HUES48 (cell line): Measurements from ENCODE around the gene SETDB1.

Source experiments
- H3K27ac ChIP-seq: one replicate; pipeline ENCODE4 v1.7.0; 2013; ENCODE audit warnings: low read depth, low read length, inconsistent platforms
- H3K27me3 ChIP-seq: 2 replicates; pipeline ENCODE4 v1.6.1; 2013; ENCODE audit warnings: mild to moderate bottlenecking, low read length; ENCODE audit not compliant: control insufficient read depth, insufficient read depth
- H3K36me3 ChIP-seq: 2 replicates; pipeline ENCODE4 v1.6.1; 2013; ENCODE audit warnings: low read length; ENCODE audit not compliant: control insufficient read depth, insufficient read depth
- H3K4me1 ChIP-seq: 2 replicates; pipeline ENCODE4 v1.6.1; 2013; ENCODE audit warnings: mild to moderate bottlenecking, low read length; ENCODE audit not compliant: control insufficient read depth, insufficient read depth
- H3K4me3 ChIP-seq: 2 replicates; pipeline ENCODE4 v1.5.1; 2013; ENCODE audit warnings: mild to moderate bottlenecking, low read depth, low read length
- H3K9ac ChIP-seq: 2 replicates; pipeline ENCODE4 v1.6.1; 2013; ENCODE audit warnings: mild to moderate bottlenecking, low read depth, low read length, moderate library complexity
- H3K9me3 ChIP-seq: 2 replicates; pipeline ENCODE4 v1.6.1; 2013; ENCODE audit warnings: low read length; ENCODE audit not compliant: control insufficient read depth, insufficient read depth

SETDB1 gene

GRCh38 chr1:150994248-150994647 lies 68.1 kb downstream of the SETDB1 start:
- Histone ChIP-seq H3K27me3 (no peaks in the 10 kb centered on the region), H3K9me3 (no peaks in the 10 kb centered on the region), H3K36me3 (peaks cover 18% of the 10 kb centered on the region), H3K9ac (no peak overlapping the region), H3K4me3 (no peak overlapping the region), H3K27ac (no peak overlapping the region), H3K4me1 (peaks cover 3% of the 10 kb centered on the region; the same call in 1 of the 2 replicates)

DNA sequence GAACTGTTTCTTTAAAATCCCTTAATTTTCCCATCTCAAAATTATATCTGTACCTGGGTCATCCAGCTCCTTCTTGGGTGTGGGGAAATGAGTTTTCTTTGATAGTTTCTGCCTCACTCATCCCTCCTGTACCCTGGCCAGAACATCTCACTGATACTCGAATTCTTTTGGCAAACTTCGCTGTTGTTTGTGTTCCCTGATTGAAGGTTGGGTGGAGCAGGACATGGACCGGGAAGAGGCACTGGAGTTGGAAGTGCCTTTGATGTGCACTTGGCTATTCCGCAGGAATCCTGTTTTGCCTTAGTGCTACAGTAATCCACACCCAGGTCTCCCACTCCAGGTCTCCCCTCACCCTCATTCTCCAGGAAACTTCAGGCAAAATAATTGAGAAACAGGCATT lies 69.3 kb downstream of the SETDB1 start:
- Histone ChIP-seq H3K27me3 (no peaks in the 10 kb centered on the region), H3K4me3 (no peak overlapping the region), H3K27ac (no peak overlapping the region), H3K36me3 (peaks cover 19% of the 10 kb centered on the region), H3K9me3 (no peaks in the 10 kb centered on the region), H3K4me1 (peaks cover 3% of the 10 kb centered on the region; the same call in 1 of the 2 replicates), H3K9ac (no peak overlapping the region)

GRCh38 chr1:150995896-150996295 lies 69.7 kb downstream of the SETDB1 start:
- Histone ChIP-seq H3K4me3 (no peak overlapping the region), H3K4me1 (peaks cover 3% of the 10 kb centered on the region; the same call in 1 of the 2 replicates), H3K9ac (no peak overlapping the region), H3K9me3 (no peaks in the 10 kb centered on the region), H3K36me3 (peaks cover 19% of the 10 kb centered on the region), H3K27ac (no peak overlapping the region), H3K27me3 (no peaks in the 10 kb centered on the region)

DNA sequence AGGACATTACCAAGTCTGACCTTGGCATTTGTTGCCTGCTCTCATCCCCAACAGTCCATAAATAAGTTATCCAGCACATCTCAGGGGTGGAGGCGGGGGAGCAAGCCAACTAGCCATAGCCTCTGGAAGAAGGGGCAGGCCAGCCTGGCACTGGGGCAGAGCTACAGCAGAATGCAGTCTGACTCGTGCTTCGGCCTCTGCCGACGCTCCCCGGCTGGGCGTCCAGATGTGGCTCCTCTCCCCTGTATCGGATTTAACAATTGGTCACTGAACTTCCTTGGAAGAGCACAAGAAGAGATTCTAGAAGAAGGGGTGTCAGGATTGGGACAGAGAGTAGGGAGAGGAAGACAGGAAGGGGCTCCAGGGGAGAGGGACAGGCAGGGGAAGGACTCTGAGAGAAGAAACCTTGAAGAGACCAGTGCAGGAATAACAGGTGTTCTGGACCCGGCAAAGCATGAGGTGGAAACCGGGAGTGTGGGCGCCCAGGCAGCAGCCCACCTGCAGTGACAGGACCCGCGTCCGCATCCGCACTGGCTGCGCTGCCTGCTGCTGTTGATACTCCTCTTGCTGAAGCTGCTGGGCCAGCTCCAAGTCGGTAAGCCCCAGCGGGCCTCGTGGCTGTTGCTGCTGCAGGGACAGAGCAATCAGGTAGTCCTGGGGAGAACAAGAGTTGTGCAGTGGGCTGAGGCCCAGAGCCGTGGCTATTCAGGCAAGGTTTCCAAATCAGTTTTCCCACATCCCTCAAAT lies 71.1 kb downstream of the SETDB1 start:
- no peaks in the 10 kb centered on the region for H3K27me3 ChIP-seq
- no peak overlapping the region for H3K4me3 ChIP-seq
- peaks cover 3% of the 10 kb centered on the region; the same call in 1 of the 2 replicates for H3K4me1 ChIP-seq
- H3K9me3 ChIP-seq: no peaks in the 10 kb centered on the region
- H3K36me3 ChIP-seq: peaks cover 19% of the 10 kb centered on the region
- H3K9ac ChIP-seq: no peak overlapping the region
- H3K27ac ChIP-seq: no peak overlapping the region

- Histone ChIP-seq H3K4me1 (peaks cover 3% of the 10 kb centered on the region; the same call in 1 of the 2 replicates), H3K9ac (no peak overlapping the region), H3K4me3 (no peak overlapping the region), H3K27ac (no peak overlapping the region), H3K36me3 (peaks cover 19% of the 10 kb centered on the region), H3K9me3 (no peaks in the 10 kb centered on the region), H3K27me3 (no peaks in the 10 kb centered on the region)
Observed at GRCh38 chr1:150997949-150998348, 71.8 kb downstream of the SETDB1 start.

GRCh38 chr1:150999051-150999674 lies 73.0 kb downstream of the SETDB1 start:
- Histone ChIP-seq H3K36me3 (peaks cover 19% of the 10 kb centered on the region), H3K9me3 (no peaks in the 10 kb centered on the region), H3K4me3 (no peak overlapping the region), H3K27ac (no peak overlapping the region), H3K9ac (no peak overlapping the region), H3K27me3 (no peaks in the 10 kb centered on the region), H3K4me1 (peaks cover 3% of the 10 kb centered on the region; the same call in 1 of the 2 replicates)

GRCh38 chr1:150999926-151000325 lies 73.8 kb downstream of the SETDB1 start:
- H3K9me3 ChIP-seq: no peaks in the 10 kb centered on the region
- no peak overlapping the region for H3K9ac ChIP-seq
- no peak overlapping the region for H3K4me3 ChIP-seq
- H3K27ac ChIP-seq: no peak overlapping the region
- peaks cover 3% of the 10 kb centered on the region; the same call in 1 of the 2 replicates for H3K4me1 ChIP-seq
- peaks cover 19% of the 10 kb centered on the region for H3K36me3 ChIP-seq
- H3K27me3 ChIP-seq: no peaks in the 10 kb centered on the region

DNA sequence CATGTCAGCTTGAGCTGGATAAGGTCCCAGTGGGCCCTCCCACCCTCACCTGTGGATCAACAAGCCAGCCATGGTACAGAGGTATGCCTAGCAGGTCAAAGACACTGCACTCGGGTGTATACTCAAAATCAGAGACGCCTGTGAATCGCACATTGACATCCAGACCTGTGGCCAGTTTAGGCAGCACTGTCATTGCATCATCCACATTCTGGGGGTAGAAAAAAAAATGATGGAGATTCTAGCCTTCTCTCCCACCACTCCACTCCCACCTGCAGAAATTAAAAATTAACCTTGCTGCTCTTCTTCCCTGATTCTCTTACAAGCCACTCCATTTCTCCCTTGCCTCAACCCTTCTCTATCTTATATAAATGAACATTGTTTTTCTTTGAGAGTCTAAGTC lies 74.2 kb downstream of the SETDB1 start:
- Histone ChIP-seq H3K27ac (no peak overlapping the region), H3K4me3 (no peak overlapping the region), H3K9me3 (no peaks in the 10 kb centered on the region), H3K9ac (no peak overlapping the region), H3K36me3 (peaks cover 19% of the 10 kb centered on the region), H3K27me3 (no peaks in the 10 kb centered on the region), H3K4me1 (peaks cover 4% of the 10 kb centered on the region; the same call in 1 of the 2 replicates)

DNA sequence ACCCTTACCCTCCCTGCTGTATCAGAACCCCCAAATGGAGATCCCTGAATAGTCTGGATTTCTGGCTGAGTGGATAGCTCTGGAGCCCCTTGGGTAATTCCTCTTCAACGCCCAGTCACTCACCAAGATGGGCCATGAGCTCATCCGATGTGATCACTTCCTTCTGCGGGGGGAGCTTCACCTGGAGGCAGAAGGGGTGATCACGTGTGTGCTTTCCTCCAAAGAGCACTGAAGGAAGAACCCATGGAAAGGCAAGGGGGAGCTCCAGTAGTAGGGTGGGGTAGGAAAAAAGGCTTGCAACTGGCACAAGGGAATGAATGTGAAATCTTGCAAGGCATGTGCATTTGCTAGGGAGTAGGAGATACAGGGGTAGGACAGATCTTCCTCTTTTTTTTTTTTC lies 75.4 kb downstream of the SETDB1 start:
- H3K27me3 ChIP-seq: no peaks in the 10 kb centered on the region
- H3K4me3 ChIP-seq: no peak overlapping the region
- no peaks in the 10 kb centered on the region for H3K9me3 ChIP-seq
- H3K4me1 ChIP-seq: peaks cover 8% of the 10 kb centered on the region
- peaks cover 19% of the 10 kb centered on the region for H3K36me3 ChIP-seq
- H3K9ac ChIP-seq: no peak overlapping the region
- H3K27ac ChIP-seq: no peak overlapping the region

DNA sequence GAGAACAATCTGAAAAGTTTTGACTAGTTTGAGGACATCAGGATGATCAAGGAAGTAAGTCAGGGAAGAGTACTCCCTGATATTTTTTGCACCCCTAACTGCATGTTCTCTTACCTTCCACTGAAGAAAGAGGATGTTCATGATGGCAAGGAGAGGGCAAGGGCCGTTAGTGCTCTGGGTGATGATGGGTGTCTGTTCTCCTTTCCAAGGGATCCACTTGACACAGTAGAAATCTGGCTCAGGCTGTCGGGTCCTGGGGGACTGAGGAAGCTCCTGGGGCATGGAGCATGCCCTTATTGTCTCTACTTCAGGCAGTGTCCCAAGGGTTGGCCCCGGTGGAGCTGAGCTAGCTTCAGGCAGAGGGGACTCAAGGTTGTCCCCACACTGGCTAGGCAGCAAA lies 75.9 kb downstream of the SETDB1 start:
- H3K36me3 ChIP-seq: peaks cover 15% of the 10 kb centered on the region
- no peaks in the 10 kb centered on the region for H3K27me3 ChIP-seq
- H3K27ac ChIP-seq: no peak overlapping the region
- H3K4me3 ChIP-seq: no peak overlapping the region
- no peaks in the 10 kb centered on the region for H3K9me3 ChIP-seq
- H3K4me1 ChIP-seq: peaks cover 8% of the 10 kb centered on the region
- no peak overlapping the region for H3K9ac ChIP-seq

DNA sequence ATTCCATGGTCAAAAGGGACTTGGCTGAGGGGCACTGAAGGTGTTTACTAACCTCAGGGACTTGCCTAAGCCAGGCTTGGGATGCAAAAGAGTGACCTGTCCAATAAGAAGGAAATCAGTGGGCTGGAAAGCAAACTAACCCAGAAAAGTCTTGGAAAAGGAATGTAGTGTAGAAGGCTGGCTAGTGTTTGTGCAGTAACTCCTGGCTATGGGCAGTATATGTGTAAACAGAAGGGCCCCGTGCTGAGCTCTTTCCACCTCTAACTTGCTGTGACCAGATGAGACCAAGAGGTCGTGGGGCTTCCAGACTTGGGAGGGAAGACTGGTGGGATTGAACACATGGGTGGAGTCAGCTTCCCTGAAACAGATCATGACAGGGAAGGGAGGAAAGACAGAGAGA lies 76.4 kb downstream of the SETDB1 start:
- H3K27me3 ChIP-seq: no peaks in the 10 kb centered on the region
- no peak overlapping the region for H3K4me3 ChIP-seq
- peaks cover 12% of the 10 kb centered on the region for H3K4me1 ChIP-seq
- H3K36me3 ChIP-seq: peaks cover 10% of the 10 kb centered on the region
- H3K9me3 ChIP-seq: no peaks in the 10 kb centered on the region
- no peak overlapping the region for H3K9ac ChIP-seq
- no peak overlapping the region for H3K27ac ChIP-seq
